ENCODE results near the gene PLAGL1.

DNA sequence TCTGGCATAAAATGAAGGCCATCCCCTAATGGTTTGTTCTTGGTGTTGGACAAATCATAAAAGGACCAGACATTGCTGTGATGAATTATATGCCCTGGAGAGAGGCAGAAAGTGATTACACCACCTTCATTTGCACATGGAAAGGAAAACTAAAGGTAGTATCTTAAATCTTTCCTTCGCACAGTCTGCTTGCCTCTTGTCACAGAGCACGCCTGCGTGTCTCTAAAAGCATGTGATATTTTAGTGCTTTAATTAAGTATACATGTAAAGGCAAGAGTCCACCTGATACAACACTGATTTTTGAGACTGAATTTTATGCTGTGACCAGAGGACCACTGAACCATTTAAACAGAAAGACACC is 28.8 kb upstream of the PLAGL1 start:
- TF ChIP-seq GATA2 (IDR thresholded peaks at IDR 0.05; ENCODE audit: low read depth, low read length): no peak
- no peak for TF ChIP-seq GATA3 (IDR thresholded peaks at IDR 0.05; ENCODE audit: low read depth, low read length)
